CD14-positive monocyte (primary cell): Measurements from ENCODE around the gene DCN. TPM values are rescaled to one million over a fixed set of nuclear protein-coding genes. Genes with fewer than 3 reads are reported as not detected.

Experiments
- DNase-seq, 3 donors: peaks; one replicate each; pipeline ENCODE4 v3.0.0-alpha.2; 2011 to 2022
- H2AFZ ChIP-seq: 2 replicates; pipeline ENCODE4 v1.6.0; 2012; ENCODE audit warnings: mild to moderate bottlenecking, low read depth, low read length, inconsistent platforms; ENCODE audit not compliant: insufficient read depth, poor library complexity, severe bottlenecking
- H3K27ac ChIP-seq, 2 donors: 1 replicate in 1 of 2; 2 replicates in 1 of 2; pipeline ENCODE4 v1.5.1; 2012 to 2013; ENCODE audit warnings: low read length in 2 of 2, control low read depth in 1 of 2, inconsistent platforms in 1 of 2, low read depth in 1 of 2, mild to moderate bottlenecking in 1 of 2
- H3K27me3 ChIP-seq, 2 donors: one replicate each; pipeline versions ENCODE4 v1.6.0 to v1.6.1; 2011 to 2013; ENCODE audit warnings: low read length in 2 of 2; ENCODE audit not compliant: control insufficient read depth in 2 of 2, insufficient read depth in 2 of 2
- H3K36me3 ChIP-seq, 2 donors: replicated peaks in 1 of 2; 1 replicate in 1 of 2; 2 replicates in 1 of 2; pipeline versions ENCODE4 v1.5.1 to v1.6.1; 2012 to 2013; ENCODE audit warnings: low read length in 2 of 2, control low read depth in 1 of 2, inconsistent platforms in 1 of 2, mild to moderate bottlenecking in 1 of 2; ENCODE audit not compliant: insufficient read depth in 2 of 2, control insufficient read depth in 1 of 2
- H3K4me1 ChIP-seq, 2 donors: 1 replicate in 1 of 2; 2 replicates in 1 of 2; pipeline versions ENCODE4 v1.5.1 to v1.6.1; 2012 to 2013; ENCODE audit warnings: low read length in 2 of 2, control low read depth in 1 of 2, inconsistent platforms in 1 of 2, mild to moderate bottlenecking in 1 of 2, moderate library complexity in 1 of 2; ENCODE audit not compliant: insufficient read depth in 2 of 2, control insufficient read depth in 1 of 2
- H3K4me2 ChIP-seq: replicated peaks from 2 replicates; pipeline ENCODE3; 2012; ENCODE audit warnings: low read length, moderate library complexity, mild to moderate bottlenecking; ENCODE audit not compliant: poor library complexity, severe bottlenecking; ENCODE audit errors: extremely low read depth
- H3K4me3 ChIP-seq, 3 experiments: fragments of 200-600 bp in 1 of 3; sonication (generic) in 1 of 3; replicated peaks in 1 of 3; 1 replicate in 2 of 3; 2 replicates in 1 of 3; pipeline ENCODE4 v1.5.1; 2011 to 2013; ENCODE audit warnings: low read length in 3 of 3, mild to moderate bottlenecking in 3 of 3, control low read depth in 2 of 3, low read depth in 2 of 3, inconsistent platforms in 1 of 3, moderate library complexity in 1 of 3
- H3K79me2 ChIP-seq: 2 replicates; pipeline ENCODE4 v1.6.0; 2012; ENCODE audit warnings: mild to moderate bottlenecking, control low read depth, inconsistent platforms, low read length, moderate library complexity; ENCODE audit not compliant: insufficient read depth
- H3K9ac ChIP-seq: 2 replicates; pipeline ENCODE4 v1.6.0; 2017; ENCODE audit warnings: low read length, mild to moderate bottlenecking; ENCODE audit not compliant: insufficient read depth, poor library complexity, severe bottlenecking
- H3K9me3 ChIP-seq, 2 donors: replicated peaks in 1 of 2; 1 replicate in 1 of 2; 2 replicates in 1 of 2; pipeline versions ENCODE4 v1.5.1 to v1.6.1; 2012 to 2013; ENCODE audit warnings: low read length in 2 of 2, control low read depth in 1 of 2; ENCODE audit not compliant: control insufficient read depth in 1 of 2, insufficient read depth in 1 of 2
- H4K20me1 ChIP-seq: 2 replicates; pipeline ENCODE4 v1.6.0; 2012; ENCODE audit warnings: mild to moderate bottlenecking, low read length, control low read depth, moderate library complexity; ENCODE audit not compliant: insufficient read depth
- H3K27ac Mint-ChIP-seq, 7 donors: one replicate each; pipeline ENCODE4 v1.8.0; 2020; ENCODE audit warnings: mild to moderate bottlenecking in 7 of 7, mixed read lengths in 7 of 7, moderate library complexity in 6 of 7, inconsistent platforms in 2 of 7
- H3K27me3 Mint-ChIP-seq, 3 donors: one replicate each; pipeline ENCODE4 v1.8.0; 2021 to 2022; ENCODE audit warnings: low read depth in 3 of 3, mild to moderate bottlenecking in 3 of 3, mixed read lengths in 3 of 3, moderate library complexity in 3 of 3, inconsistent platforms in 1 of 3
- H3K36me3 Mint-ChIP-seq, 2 donors: one replicate each; pipeline ENCODE4 v1.8.0; 2020; ENCODE audit warnings: mixed read lengths in 2 of 2, inconsistent platforms in 1 of 2, mild to moderate bottlenecking in 1 of 2
- H3K4me1 Mint-ChIP-seq: one replicate; pipeline ENCODE4 v1.8.0; 2020; ENCODE audit warnings: mild to moderate bottlenecking, mixed read lengths
- H3K4me3 Mint-ChIP-seq, 2 donors: one replicate each; pipeline ENCODE4 v1.8.0; 2020; ENCODE audit warnings: mild to moderate bottlenecking in 2 of 2, mixed read lengths in 2 of 2, moderate library complexity in 1 of 2
- H3K9me3 Mint-ChIP-seq, 7 donors: one replicate each; pipeline ENCODE4 v1.8.0; 2020 to 2022; ENCODE audit warnings: mixed read lengths in 7 of 7, mild to moderate bottlenecking in 6 of 7, moderate library complexity in 6 of 7, inconsistent platforms in 2 of 7
- CTCF ChIP-seq: fragments of 200-600 bp; IDR thresholded peaks from one replicate; pipeline ENCODE4 v1.8.0; 2022; ENCODE audit warnings: antibody characterized with exemption, mild to moderate bottlenecking
- WGBS: methylation state at CpG from one replicate; pipeline ENCODE4 v1.1.5; 2013; ENCODE audit warnings: missing lambda C conversion rate; ENCODE audit not compliant: insufficient coverage; 5-methylcytosine and 5-hydroxymethylcytosine counted together
- intact Hi-C, 2 donors: fragments of 100-400 bp; cut with micrococcal nuclease; formaldehyde crosslinking; loops; one replicate each; pipeline versions ENCODE4 v1.15.0 to v1.15.1; 2023
- polyA plus RNA-seq, 3 donors: library from polyadenylated mRNA; depleted of rRNA in 1 of 3; unstranded in 2 of 3; stranded (reverse) in 1 of 3; fragments of 300-500 nt in 2 of 3; fragments of >200 nt in 1 of 3; fragmentation: Illumina TruSeq in 2 of 3; gene quantifications; 1 replicate in 2 of 3; 2 replicates in 1 of 3; pipeline ENCODE4 v1.2.3, GENCODE V29; 2012 to 2021

The DCN gene
- polyA plus RNA-seq, 3 donors: not detected

DNA sequence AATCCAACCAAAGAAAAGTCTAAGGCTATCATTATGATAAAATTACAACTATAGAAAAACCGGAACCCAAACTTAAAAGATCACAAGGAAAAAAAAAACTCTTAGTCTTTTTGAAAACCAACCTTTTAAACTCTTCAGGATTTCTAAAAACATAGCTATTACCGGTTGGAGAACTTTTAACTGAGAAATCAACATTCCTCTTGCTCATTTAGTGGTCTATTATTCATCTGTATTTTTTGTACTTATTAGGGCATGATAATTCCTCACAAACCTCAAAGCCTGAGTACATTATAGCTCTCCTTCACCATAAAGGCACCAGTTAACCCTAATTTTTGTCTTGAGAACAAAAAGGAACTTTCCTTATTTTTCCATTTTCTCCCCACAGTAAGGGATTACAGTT is 81.7 kb downstream of the DCN start:
- Mint-ChIP-seq H3K4me1 (peaks cover 5% of the 10 kb centered on the region), H3K9me3 (peaks cover 0 to 4% (median 0%) of the 10 kb centered on the region in 7 donors), H3K36me3 (no peaks in the 10 kb centered on the region), H3K27ac (no peak overlapping the region), H3K4me3 (no peak overlapping the region), H3K27me3 (no peaks in the 10 kb centered on the region)
- Histone ChIP-seq H3K9me3 (no peaks in the 10 kb centered on the region), H3K27me3 (no peaks in the 10 kb centered on the region), H2AFZ (no peak overlapping the region), H4K20me1 (no peaks in the 10 kb centered on the region), H3K79me2 (no peaks in the 10 kb centered on the region), H3K4me1 (no peaks in the 10 kb centered on the region), H3K9ac (no peak overlapping the region), H3K4me2 (no peak overlapping the region), H3K27ac (no peak overlapping the region), H3K4me3 (no peak overlapping the region), H3K36me3 (no peaks in the 10 kb centered on the region)
- no CpG with 5 or more reads among the region's 2 CpGs for WGBS
- intact Hi-C loops: no loop called here
- no peak for TF ChIP-seq CTCF
- no peak for DNase-seq

DNA sequence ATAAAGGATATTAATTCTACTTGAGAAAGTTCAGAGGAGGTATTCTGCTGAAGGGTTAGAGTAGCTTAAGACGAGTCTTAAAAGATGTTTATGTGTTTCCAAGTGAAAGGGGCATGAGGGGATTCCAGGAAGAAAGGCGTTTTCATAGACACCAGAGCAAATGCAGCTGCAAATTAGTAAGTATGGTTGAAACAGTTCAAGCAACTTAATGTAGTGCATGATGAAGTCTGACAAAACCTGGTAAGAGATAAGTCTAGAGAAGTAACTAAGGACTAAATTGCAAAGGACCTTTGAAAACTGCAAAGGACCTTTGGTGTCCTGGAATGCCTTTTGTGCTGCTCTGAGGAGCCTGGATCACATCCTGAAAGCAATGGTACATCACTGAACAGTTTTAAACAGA is 82.8 kb downstream of the DCN start:
- H3K79me2 ChIP-seq: no peaks in the 10 kb centered on the region
- Mint-ChIP-seq H3K9me3 (peaks cover 0 to 6% (median 2%) of the 10 kb centered on the region in 7 donors), H3K4me1 (peaks cover 5% of the 10 kb centered on the region), H3K36me3 (no peaks in the 10 kb centered on the region), H3K27ac (no peak overlapping the region), H3K4me3 (no peak overlapping the region), H3K27me3 (no peaks in the 10 kb centered on the region)
- no peak overlapping the region for H3K4me2 ChIP-seq
- no peak overlapping the region for H3K4me3 ChIP-seq
- no peaks in the 10 kb centered on the region for H3K9me3 ChIP-seq
- H4K20me1 ChIP-seq: no peaks in the 10 kb centered on the region
- WGBS: 80% methylated on average over 2 of the region's 2 CpGs
- H2AFZ ChIP-seq: no peak overlapping the region
- no peak for TF ChIP-seq CTCF
- intact Hi-C loops: no loop called here
- no peaks in the 10 kb centered on the region for H3K27me3 ChIP-seq
- H3K27ac ChIP-seq: no peak overlapping the region
- H3K36me3 ChIP-seq: no peaks in the 10 kb centered on the region
- no peaks in the 10 kb centered on the region for H3K4me1 ChIP-seq
- no peak overlapping the region for H3K9ac ChIP-seq
- DNase-seq: no peak
